Esophagus muscularis mucosa (tissue), 3 donors: ENCODE data around the gene HOXA11.

Experiments
- CTCF ChIP-seq, 3 experiments: fragments of 200-600 bp in 2 of 3; fragments of 450-650 bp in 1 of 3; sonication (generic) in 2 of 3; IDR thresholded peaks; one replicate each; pipeline ENCODE4 v1.5.1; 2017 to 2019; ENCODE audit warnings: antibody characterized with exemption in 3 of 3, mild to moderate bottlenecking in 2 of 3, moderate library complexity in 1 of 3
- POLR2AphosphoS5 ChIP-seq, 2 donors: sonication (generic); formaldehyde crosslinking; IDR thresholded peaks; one replicate each; pipeline ENCODE4 v1.6.1; 2017; ENCODE audit warnings: antibody characterized with exemption in 2 of 2

- TF ChIP-seq CTCF (IDR thresholded peaks at IDR 0.05) (no peak), POLR2AphosphoS5 (IDR thresholded peaks at IDR 0.05) (no peak)
These were observed 40.3 kb downstream of the HOXA11 start for GRCh38 chr7:27144781-27145164.
